A673 (cell line): ENCODE measurements around the gene ST7.

Source experiments
- CTCF ChIP-seq: fragments of 300-800, 200-600 bp; sonication (generic); conservative IDR thresholded peaks from 2 replicates; pipeline ENCODE4 v1.5.1; 2017; ENCODE audit warnings: low read depth, mild to moderate bottlenecking, antibody characterized with exemption, low read length, moderate library complexity, mixed read lengths
- EZH2 ChIP-seq: fragments of 200-600 bp; sonication (generic); IDR thresholded peaks from 2 replicates; pipeline ENCODE4 v1.6.1; 2017; ENCODE audit warnings: borderline replicate concordance, low read depth, mild to moderate bottlenecking, mixed read lengths, antibody characterized with exemption, low read length; ENCODE audit not compliant: poor library complexity, severe bottlenecking

DNA sequence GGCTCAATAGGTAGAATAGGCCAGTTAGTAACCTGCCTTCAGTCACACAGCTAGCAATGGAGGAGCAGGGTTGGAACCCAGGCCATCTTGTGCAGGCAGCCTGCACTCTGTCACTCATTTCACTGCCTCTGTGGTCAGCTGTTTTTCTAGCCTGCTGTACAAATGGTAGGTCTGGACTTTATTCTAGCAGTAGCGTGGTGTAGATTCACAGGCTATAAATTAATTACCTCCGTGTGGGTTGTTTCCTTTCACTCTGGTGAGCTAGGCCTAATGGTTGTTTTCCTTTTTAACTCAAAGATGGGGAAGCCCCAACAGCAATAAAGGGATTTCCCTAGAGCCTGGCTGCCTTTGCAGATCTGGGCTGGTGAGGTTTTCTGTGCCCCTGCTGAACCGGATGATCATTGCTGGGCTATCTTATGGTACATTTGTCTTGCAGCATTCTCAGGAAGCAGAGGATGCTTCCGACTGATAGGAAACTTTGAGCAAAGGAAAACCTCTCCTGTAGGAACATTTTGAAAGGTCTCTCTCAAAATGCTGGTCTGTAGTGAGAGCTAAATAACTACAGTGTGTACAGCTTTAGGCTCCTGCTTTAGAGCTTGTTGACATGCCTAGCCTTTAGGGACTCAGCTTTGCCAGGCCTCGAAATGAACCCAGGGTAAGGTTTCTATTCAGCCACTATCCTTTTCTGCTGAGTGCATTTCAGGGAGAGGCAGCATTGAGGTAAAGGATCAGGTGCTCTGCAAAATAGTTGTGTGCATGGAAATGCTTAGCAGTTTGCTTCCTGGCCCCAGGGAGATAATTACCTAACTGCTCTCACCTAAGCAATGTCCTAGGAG, 157.4 kb downstream of the ST7 start:
- TF ChIP-seq CTCF: no peak
- no peak for TF ChIP-seq EZH2
